HUES6 (cell line): ENCODE data around the gene CSNK1G2.

Experiments
- H3K27ac ChIP-seq: 2 replicates; pipeline ENCODE4 v1.7.0; 2013; ENCODE audit warnings: low read depth, mild to moderate bottlenecking, low read length, inconsistent platforms
- H3K27me3 ChIP-seq: 2 replicates; pipeline ENCODE4 v1.6.1; 2013; ENCODE audit warnings: low read length; ENCODE audit not compliant: control insufficient read depth, insufficient read depth
- H3K36me3 ChIP-seq: 2 replicates; pipeline ENCODE4 v1.6.1; 2013; ENCODE audit warnings: low read length; ENCODE audit not compliant: control insufficient read depth, insufficient read depth
- H3K4me1 ChIP-seq: 2 replicates; pipeline ENCODE4 v1.6.1; 2013; ENCODE audit warnings: low read length; ENCODE audit not compliant: control insufficient read depth, insufficient read depth
- H3K4me3 ChIP-seq: 2 replicates; pipeline ENCODE4 v1.5.1; 2013; ENCODE audit warnings: low read depth, low read length
- H3K9ac ChIP-seq: one replicate; pipeline ENCODE4 v1.6.1; 2013; ENCODE audit warnings: mild to moderate bottlenecking, low read length
- H3K9me3 ChIP-seq: 2 replicates; pipeline ENCODE4 v1.6.1; 2013; ENCODE audit warnings: low read depth, low read length; ENCODE audit not compliant: control insufficient read depth, insufficient read depth

The CSNK1G2 gene

DNA sequence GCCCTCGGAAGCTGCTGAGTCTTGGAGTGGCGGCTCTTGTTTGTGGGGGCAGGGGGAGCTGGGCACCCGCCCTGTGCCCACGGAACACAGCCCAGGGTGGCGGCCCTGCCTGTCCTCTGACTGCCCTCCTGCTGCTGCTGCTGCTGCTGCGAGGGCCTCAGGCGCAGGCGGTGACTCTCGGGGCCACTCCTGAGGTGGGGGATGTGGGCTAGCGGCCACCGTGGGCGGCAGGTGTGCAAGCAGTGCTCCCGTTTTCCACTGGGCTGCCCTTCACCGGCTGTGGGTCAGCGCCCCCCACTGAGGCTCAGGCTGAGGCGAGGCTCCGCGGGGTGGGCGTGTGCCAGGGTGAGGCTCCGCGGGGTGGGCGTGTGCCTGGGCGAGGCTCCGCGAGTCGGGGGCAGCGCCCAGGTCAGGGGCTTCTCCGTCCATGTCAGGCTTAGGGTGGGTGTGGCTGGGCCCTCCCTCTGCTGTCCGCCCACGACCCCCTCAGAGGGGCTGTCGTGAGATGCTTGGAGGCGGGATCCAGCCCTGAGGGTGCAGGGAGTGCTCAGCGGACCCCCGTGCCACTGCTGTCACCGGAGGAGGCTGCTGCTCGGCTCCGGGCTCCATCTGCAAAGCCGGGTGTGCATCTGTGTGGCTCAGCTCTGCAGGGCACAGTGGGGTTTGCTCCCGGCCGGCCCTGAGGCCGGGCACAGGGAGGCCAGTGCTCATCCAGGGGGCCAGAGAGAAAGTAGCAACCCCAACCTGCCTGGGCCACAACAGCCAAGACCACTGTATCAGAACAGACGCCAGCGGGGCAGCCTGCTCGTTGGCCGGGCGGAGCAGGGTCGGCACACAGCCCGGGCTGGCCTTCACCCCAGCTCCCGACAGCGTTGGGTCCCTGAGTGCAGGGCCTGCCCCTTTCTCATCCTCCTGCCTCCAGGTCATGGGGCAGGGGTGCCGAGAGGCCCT is 14.5 kb downstream of the CSNK1G2 start:
- H3K9me3 ChIP-seq: no peaks in the 10 kb centered on the region
- no peaks in the 10 kb centered on the region for H3K27me3 ChIP-seq
- H3K9ac ChIP-seq: no peak overlapping the region
- peaks cover 14% of the 10 kb centered on the region for H3K36me3 ChIP-seq
- H3K4me1 ChIP-seq: 0 out of 2 replicates have a peak, but pooled peaks cover 3% of the 10 kb centered on the region
- no peak overlapping the region for H3K4me3 ChIP-seq
- H3K27ac ChIP-seq: peak overlapping the region; percentile 19; the same call in 1 of the 2 replicates

DNA sequence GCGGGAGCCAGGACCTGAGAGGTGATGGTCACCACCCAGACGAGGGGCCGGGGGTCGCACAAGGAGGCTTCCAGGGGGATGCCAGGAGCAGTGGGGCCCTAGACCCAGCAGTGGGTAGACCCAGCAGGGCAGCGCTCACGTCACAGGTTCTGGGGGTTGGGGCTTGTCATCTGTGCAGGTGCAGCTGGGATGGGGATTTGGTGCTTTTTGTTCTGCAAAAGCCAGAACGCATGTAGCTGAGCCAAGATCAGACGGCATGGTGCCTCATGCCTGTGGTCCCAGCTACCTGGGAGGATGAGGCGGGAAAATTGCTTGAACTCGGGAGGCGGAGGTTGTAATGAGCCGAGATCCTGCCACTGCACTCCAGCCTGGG is 15.1 kb downstream of the CSNK1G2 start:
- Histone ChIP-seq H3K9ac (no peak overlapping the region), H3K27me3 (no peaks in the 10 kb centered on the region), H3K27ac (no peak overlapping the region), H3K36me3 (peaks cover 14% of the 10 kb centered on the region), H3K9me3 (no peaks in the 10 kb centered on the region), H3K4me1 (0 out of 2 replicates have a peak, but pooled peaks cover 3% of the 10 kb centered on the region), H3K4me3 (no peak overlapping the region)

DNA sequence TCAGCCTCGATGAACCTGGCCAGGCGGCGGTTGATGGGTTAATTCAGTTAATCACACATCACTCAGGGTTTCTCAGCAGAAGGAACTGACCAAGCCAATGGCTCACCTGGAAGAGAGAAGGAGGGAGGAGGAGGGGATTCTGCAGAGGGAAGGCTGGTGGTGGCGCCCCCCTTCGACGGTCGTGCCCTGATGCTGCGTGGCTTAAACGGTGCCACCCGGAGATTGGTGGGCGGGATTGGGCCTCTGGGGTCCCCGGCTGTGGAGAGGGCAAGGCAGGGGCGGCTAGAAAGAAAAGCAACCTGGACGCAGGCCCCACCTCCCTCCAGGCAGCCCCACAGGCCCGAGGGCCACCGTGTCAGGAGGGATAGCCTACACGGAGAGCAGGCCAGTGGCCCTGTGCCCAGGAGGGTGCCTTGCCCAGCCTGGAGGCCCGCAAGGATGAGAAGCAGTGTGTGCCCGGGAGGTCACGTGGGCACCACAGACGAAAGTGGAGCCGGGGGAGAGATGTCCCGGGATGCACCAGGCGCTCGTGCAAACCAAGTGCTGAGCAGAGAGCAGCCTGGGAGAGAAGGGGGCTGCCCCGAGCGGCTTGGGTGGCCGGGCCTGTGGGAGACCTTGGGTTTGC is 16.0 kb downstream of the CSNK1G2 start:
- Histone ChIP-seq H3K36me3 (peaks cover 16% of the 10 kb centered on the region), H3K27me3 (no peaks in the 10 kb centered on the region), H3K4me1 (0 out of 2 replicates have a peak, but pooled peaks cover 3% of the 10 kb centered on the region), H3K9me3 (no peaks in the 10 kb centered on the region), H3K27ac (no peak overlapping the region), H3K4me3 (no peak overlapping the region), H3K9ac (no peak overlapping the region)

DNA sequence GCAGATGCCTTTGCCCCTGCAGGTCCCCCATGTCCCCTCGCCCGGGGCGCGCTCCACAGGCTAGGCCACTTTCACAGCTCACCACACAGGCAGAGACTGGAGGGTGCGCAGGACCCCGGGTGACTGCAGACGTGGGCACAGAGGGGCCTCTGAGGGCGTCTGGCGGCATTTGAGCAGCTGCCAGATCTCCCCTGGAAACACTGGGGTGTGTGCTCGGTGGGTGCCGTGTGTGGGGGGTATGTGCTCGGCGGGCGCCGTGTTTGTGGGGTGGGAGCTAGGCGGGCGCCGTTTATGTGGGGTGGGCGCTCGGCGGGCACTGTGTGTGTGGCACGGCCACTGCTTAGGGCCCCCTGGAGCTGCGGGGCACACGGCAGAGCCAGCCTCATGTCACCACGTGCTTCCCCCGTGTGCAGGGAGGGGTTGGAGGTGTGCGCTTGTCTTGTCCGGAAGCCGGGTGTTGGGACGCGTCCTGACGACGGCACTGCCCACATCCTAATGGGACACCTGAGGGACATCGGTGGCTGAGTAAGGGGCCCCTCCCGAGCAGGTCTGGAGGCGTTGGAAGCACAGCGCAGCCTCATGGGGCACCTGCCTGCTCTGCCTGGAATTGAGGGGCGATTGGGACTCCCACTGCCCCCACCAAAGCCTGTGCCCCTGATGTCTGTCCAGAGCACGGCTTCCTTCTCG is 16.7 kb downstream of the CSNK1G2 start:
- no peaks in the 10 kb centered on the region for H3K9me3 ChIP-seq
- peaks cover 15% of the 10 kb centered on the region for H3K36me3 ChIP-seq
- no peaks in the 10 kb centered on the region for H3K27me3 ChIP-seq
- no peak overlapping the region for H3K27ac ChIP-seq
- H3K4me3 ChIP-seq: no peak overlapping the region
- H3K4me1 ChIP-seq: 0 out of 2 replicates have a peak, but pooled peaks cover 3% of the 10 kb centered on the region
- H3K9ac ChIP-seq: no peak overlapping the region

DNA sequence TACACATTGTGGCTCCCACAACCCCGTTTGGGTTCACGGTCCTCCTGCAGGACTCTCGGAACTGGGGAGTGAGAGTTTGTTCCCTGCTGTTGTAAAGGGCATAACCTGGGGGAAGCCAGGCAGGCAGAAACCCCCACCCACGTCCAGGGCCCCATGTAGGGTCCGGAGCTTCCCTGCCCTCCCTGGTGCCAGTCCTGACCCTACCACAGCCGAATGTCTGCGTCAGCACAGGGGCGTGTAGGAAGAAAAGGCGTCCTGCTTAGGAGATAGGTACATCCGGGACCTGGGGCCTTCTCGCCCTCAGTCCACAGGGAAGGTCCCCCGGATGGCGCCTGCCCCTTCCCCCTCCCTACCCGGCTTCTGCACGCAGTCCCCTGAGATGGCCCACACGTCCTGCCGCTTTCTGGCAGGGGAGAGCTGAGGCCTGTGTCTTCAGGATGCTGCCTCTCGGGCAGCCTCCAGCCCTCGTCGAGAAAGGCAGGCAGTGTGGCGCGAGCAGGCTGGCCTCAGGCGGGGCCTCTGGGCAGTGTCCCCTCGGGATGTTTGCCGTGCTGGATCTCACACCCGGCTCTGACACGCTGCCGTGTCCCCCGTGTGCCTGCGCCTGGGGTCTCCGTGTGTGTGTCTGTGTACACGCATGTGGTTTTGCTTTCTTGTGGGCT is 19.1 kb downstream of the CSNK1G2 start:
- Histone ChIP-seq H3K9ac (no peak overlapping the region), H3K4me3 (no peak overlapping the region), H3K36me3 (peaks cover 12% of the 10 kb centered on the region), H3K9me3 (no peaks in the 10 kb centered on the region), H3K4me1 (0 out of 2 replicates have a peak, but pooled peaks cover 3% of the 10 kb centered on the region), H3K27me3 (no peaks in the 10 kb centered on the region), H3K27ac (no peak overlapping the region)

DNA sequence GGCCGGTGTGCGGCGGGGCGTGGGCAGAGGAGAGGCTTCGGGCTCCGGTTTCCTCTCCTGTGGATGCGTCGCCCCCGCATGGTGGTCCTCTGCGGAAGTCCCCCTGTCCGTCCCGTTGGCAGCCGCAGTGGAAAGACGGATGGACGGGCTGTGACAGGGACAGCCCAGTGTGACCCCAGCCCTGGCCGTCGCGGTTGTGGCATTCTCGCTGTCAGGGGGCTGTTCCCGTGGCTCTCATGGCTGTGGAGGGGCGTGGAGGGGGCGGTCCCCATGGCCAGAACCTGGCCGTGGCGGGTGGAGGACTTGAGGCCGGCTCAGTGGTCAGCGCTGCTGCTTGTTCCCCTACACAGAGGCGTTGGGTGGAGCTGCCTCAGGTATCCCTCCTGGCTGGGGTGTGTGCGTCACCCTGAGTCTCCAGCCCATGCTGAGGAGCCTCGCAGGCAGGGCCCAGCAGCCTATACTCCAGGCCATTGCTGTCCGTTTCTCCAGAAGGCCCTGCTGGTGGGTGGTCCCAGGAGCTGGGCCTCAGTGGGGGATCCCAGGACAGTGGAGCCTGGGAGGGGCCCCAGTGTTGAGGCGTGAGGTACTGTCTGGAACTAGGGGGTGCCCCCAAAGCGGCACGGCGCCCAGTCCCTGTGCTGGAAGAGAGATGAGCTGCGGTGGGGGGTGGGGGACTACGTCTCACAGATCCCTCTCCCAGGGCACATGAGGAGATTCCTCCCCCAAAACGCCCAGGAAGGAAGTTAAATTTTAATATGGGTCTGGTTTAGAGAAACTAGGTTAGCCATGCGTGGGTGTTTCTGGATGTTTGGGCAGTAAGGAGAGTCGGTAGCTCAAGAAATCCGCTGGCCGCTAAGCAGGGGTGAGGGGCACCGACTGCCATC is 20.3 kb downstream of the CSNK1G2 start:
- no peak overlapping the region for H3K27ac ChIP-seq
- H3K4me3 ChIP-seq: no peak overlapping the region
- no peaks in the 10 kb centered on the region for H3K9me3 ChIP-seq
- no peaks in the 10 kb centered on the region for H3K27me3 ChIP-seq
- H3K4me1 ChIP-seq: 0 out of 2 replicates have a peak, but pooled peaks cover 3% of the 10 kb centered on the region
- no peak overlapping the region for H3K9ac ChIP-seq
- H3K36me3 ChIP-seq: peaks cover 16% of the 10 kb centered on the region

DNA sequence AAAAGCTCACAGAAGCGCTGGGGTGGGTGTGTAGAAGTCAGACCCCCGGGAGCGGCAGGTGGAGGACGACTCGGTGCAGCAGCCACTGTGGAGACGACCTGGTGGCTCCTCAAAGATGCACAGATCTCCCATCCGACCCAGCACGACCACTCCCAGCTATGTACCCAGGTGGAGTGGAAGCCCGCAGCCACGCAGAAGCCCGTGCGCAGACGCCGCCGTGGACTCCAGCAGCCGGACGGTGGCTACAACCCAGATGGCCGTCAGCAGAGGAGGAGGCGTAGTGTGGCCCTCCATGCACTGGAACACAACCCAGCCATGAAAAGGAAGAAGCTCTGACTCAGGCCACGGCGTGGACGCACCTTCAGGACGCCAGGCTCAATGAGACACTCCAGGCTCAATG is 21.7 kb downstream of the CSNK1G2 start:
- Histone ChIP-seq H3K36me3 (peaks cover 20% of the 10 kb centered on the region), H3K27me3 (no peaks in the 10 kb centered on the region), H3K27ac (no peak overlapping the region), H3K9ac (no peak overlapping the region), H3K9me3 (no peaks in the 10 kb centered on the region), H3K4me3 (no peak overlapping the region), H3K4me1 (no peaks in the 10 kb centered on the region)

DNA sequence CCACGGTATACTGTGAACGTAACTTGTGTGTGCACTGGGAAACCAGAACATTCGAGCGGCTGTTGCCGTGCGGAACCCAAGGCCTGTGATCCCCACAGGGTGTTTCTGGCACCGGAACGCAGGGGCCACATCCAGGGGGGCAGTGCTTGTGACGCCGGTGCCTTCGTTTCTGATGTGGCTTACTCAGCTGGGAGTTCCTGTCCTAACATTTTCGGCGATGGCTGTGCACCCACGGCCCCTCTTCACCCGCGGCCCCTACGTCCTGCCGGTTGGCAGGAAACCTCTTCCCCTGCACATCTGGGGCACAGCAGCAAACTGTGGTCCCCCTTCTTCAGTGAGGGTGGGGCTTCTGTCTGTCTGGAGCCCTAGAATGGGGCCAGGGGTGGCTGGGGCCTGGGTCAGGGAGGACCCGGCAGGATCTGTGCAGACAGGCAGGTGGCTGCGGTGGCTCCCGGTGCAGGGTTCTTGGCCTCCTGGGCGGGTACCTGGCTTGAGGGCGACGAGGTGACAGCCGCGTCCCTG is 26.2 kb downstream of the CSNK1G2 start:
- no peak overlapping the region for H3K4me3 ChIP-seq
- H3K27ac ChIP-seq: no peak overlapping the region
- H3K9ac ChIP-seq: no peak overlapping the region
- H3K27me3 ChIP-seq: no peaks in the 10 kb centered on the region
- no peaks in the 10 kb centered on the region for H3K4me1 ChIP-seq
- peaks cover 43% of the 10 kb centered on the region for H3K36me3 ChIP-seq
- no peaks in the 10 kb centered on the region for H3K9me3 ChIP-seq

DNA sequence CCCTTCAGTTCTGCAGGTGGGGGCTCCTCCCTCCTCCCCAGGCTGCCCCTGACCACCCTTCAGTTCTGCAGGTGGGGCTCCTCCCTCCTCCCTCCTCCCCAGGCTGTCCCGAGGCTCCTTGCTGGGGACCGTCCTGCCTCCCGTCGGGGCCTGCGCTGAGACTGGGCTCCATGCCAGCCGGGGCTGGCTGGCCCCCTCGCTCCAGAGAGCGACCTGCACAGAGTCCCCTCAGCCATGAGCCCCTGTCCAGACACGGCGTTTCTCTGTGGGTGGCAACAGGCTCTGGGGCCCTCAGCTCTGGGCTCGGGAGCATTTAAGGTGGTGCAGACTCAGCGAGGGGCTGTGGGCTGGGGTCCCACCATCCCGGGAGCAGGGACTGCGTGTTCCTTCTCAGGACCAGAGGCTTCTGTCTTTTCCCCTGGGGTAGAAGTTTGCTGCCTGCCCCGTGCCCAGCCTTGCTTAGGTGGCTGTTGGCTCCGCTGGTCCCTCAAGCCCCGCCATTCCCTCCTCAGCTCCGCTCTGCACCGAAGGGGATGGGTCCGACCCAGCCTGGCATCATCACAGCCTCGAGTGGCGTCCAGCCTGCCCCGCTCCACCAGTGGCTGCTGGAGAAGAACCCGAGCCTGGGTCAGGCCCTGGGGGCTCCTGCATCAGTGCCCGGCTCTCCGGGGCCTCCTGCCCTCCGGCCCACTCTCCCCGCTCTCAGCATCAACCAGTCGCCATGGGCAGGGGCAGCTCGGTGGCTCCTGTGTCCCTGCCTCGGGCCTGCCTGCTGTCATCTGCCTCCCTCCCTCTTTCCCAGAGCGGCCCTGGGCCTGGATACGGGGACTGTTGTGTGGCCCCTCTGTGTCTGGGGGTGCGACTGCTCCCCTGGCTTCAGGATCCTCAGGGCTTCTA is 27.6 kb downstream of the CSNK1G2 start:
- peaks cover 39% of the 10 kb centered on the region for H3K36me3 ChIP-seq
- no peaks in the 10 kb centered on the region for H3K9me3 ChIP-seq
- no peaks in the 10 kb centered on the region for H3K4me1 ChIP-seq
- no peaks in the 10 kb centered on the region for H3K27me3 ChIP-seq
- H3K4me3 ChIP-seq: no peak overlapping the region
- no peak overlapping the region for H3K27ac ChIP-seq
- no peak overlapping the region for H3K9ac ChIP-seq
